Psoas muscle (tissue), 8 donors: ENCODE data around the gene SART3. TPM values are rescaled to one million over a fixed set of nuclear protein-coding genes. Genes with fewer than 3 reads are reported as not detected.

Experiments
- ATAC-seq, 4 donors: fragments of 200-7000 bp; cut with Tn5 transposase; one replicate each; pipeline ENCODE4 v1.9.1; 2020; ENCODE audit warnings: moderate library complexity in 3 of 4, mild to moderate bottlenecking in 2 of 4
- DNase-seq, 2 donors: peaks; one replicate each; pipeline ENCODE4 v3.0.0-alpha.2; 2020
- H3K27ac ChIP-seq: fragments of 200-600 bp; one replicate; pipeline ENCODE4 v1.8.0; 2022
- H3K27me3 ChIP-seq, 3 donors: fragments of 200-600 bp in 1 of 3; one replicate each; pipeline versions ENCODE4 v1.6.1 to v1.8.0; 2013 to 2022; ENCODE audit warnings: low read length in 2 of 3, mild to moderate bottlenecking in 2 of 3, moderate library complexity in 1 of 3; ENCODE audit not compliant: insufficient read depth in 3 of 3
- H3K36me3 ChIP-seq, 2 donors: fragments of 200-600 bp in 1 of 2; one replicate each; pipeline versions ENCODE4 v1.6.1 to v1.8.0; 2013 to 2022; ENCODE audit warnings: low read depth in 1 of 2, mild to moderate bottlenecking in 1 of 2, moderate library complexity in 1 of 2; ENCODE audit not compliant: insufficient read depth in 1 of 2
- H3K4me1 ChIP-seq: fragments of 200-600 bp; one replicate; pipeline ENCODE4 v1.8.0; 2022
- H3K4me3 ChIP-seq: fragments of 200-600 bp; one replicate; pipeline ENCODE4 v1.8.0; 2022; ENCODE audit warnings: mild to moderate bottlenecking
- H3K9me3 ChIP-seq: fragments of 200-600 bp; one replicate; pipeline ENCODE4 v1.8.0; 2022
- CTCF ChIP-seq: fragments of 200-600 bp; IDR thresholded peaks from one replicate; pipeline ENCODE4 v1.8.0; 2022; ENCODE audit warnings: antibody characterized with exemption
- WGBS, 3 donors: extraction: QIAGEN DNeasy Blood & Tissue Kit; methylation state at CpG; one replicate each; pipeline versions ENCODE4 v1.1.6 to v1.1.7; 2013; 5-methylcytosine and 5-hydroxymethylcytosine counted together
- intact Hi-C, 2 donors: fragments of 100-400 bp; cut with DNase I; formaldehyde crosslinking; loops; one replicate each; pipeline versions ENCODE4 v1.11.0 to v1.14.2; 2022
- polyA plus RNA-seq, 3 donors: library from polyadenylated mRNA; stranded (reverse); fragments of 200-250 nt; gene quantifications; one replicate each; pipeline ENCODE4 v1.2.3, GENCODE V29; 2013
- total RNA-seq, 4 donors: library from RNA; stranded (reverse); fragmentation: NEBNext Ultra II Directional in 2 of 4; extraction: Animal tissue kit (Norgen Biotek cat#: 25700) in 2 of 4; gene quantifications; one replicate each; pipeline versions ENCODE4 v1.2.1 to v1.2.4, GENCODE V29; 2021 to 2023
- donor health status: healthy with polysubstance abuse.
- donor health status: DM: no; HTN: no; CAD: no; lungs with moderate emphysema.
- donor health status: Bipolar disorder and iron deficiency.
- donor health status: healthy.
- donor health status: DM: yes; HTN: yes; CAD: no.
- donor health status: DM: no; HTN: no; CAD: no.
- donor health status: DM: no; HTN: no; CAD: no.
- donor health status: DM: yes; HTN: yes; CAD: no.

Gene SART3
- total and polyA plus RNA-seq, 7 donors: 13.4 to 35.3 (median 24.2) TPM

- no peaks in the 10 kb centered on the region for H3K27me3 ChIP-seq
- H3K27ac ChIP-seq: no peak overlapping the region
- H3K9me3 ChIP-seq: no peaks in the 10 kb centered on the region
- ATAC-seq: no peak
- no peak for TF ChIP-seq CTCF
- no peak overlapping the region for H3K4me3 ChIP-seq
- no peak for DNase-seq
- intact Hi-C loops: loop anchor here in 1 of 2 donors (10.0 kb wide), 1 partner anchor 832 kb away; the partner anchor contains the start of gene PWP1
- peaks cover 11% of the 10 kb centered on the region for H3K4me1 ChIP-seq
- WGBS, 3 donors: 81 to 84% (median 82%) methylated on average over 23 of the region's 23 CpGs
- peaks cover 4 to 48% of the 10 kb centered on the region in 2 donors for H3K36me3 ChIP-seq
These were observed 44.3 kb downstream of the SART3 start for GRCh38 chr12:108516511-108517275.

GRCh38 chr12:108515916-108516315 is 45.1 kb downstream of the SART3 start:
- no peaks in the 10 kb centered on the region for H3K27me3 ChIP-seq
- H3K4me1 ChIP-seq: peaks cover 11% of the 10 kb centered on the region
- H3K27ac ChIP-seq: peak overlapping the region; percentile 76
- peak in 1 of 4 donors; percentile 4 for ATAC-seq
- WGBS, 3 donors: 56 to 64% (median 62%) methylated on average over 5 of the region's 5 CpGs
- no peak for DNase-seq
- peaks cover 0 to 41% of the 10 kb centered on the region in 2 donors for H3K36me3 ChIP-seq
- peak overlapping the region; percentile 93 for H3K4me3 ChIP-seq
- TF ChIP-seq CTCF: no peak
- no peaks in the 10 kb centered on the region for H3K9me3 ChIP-seq
- intact Hi-C loops: loop anchor here in 1 of 2 donors (10.0 kb wide), 1 partner anchor 831 kb away; the partner anchor contains the start of gene PWP1

- Histone ChIP-seq H3K4me1 (peaks cover 11% of the 10 kb centered on the region), H3K4me3 (peak within 1 kb of the TSS; percentile 93), H3K9me3 (no peaks in the 10 kb centered on the region), H3K27ac (peak within 1 kb of the TSS; percentile 76), H3K36me3 (peaks cover 0 to 33% of the 10 kb centered on the region in 2 donors), H3K27me3 (no peaks in the 10 kb centered on the region)
- 0% methylated on average over 47 to 67 of the region's 67 CpGs for WGBS, 3 donors
- no peak for TF ChIP-seq CTCF
- intact Hi-C loops: loop anchor here (5.0 to 10.0 kb wide), 3 partner anchors 598 to 830 kb away; partner anchors contain the start of genes PRDM4 (in 2 of the 2) and PWP1 (in 1 of the 2)
- DNase-seq (peak; percentile 100), ATAC-seq (peak; percentile 92 to 98 (median 96))
These were observed 45.8 kb downstream of the SART3 start, which contains the start of gene FICD for GRCh38 chr12:108514973-108515814. TSS of gene FICD (plus strand) at chr12:108515277. CDS start at chr12:108516973, 1,696 bp downstream.

GRCh38 chr12:108514468-108514972 is 46.5 kb downstream of the SART3 start:
- TF ChIP-seq CTCF: no peak
- DNase-seq (no peak), ATAC-seq (peak in 3 of 4 donors; percentile 9 to 12 (median 11))
- Histone ChIP-seq H3K9me3 (no peaks in the 10 kb centered on the region), H3K4me1 (peaks cover 11% of the 10 kb centered on the region), H3K36me3 (peaks cover 0 to 27% of the 10 kb centered on the region in 2 donors), H3K27me3 (no peaks in the 10 kb centered on the region), H3K4me3 (peak overlapping the region; percentile 93), H3K27ac (no peak overlapping the region)
- intact Hi-C loops: loop anchor here (5.0 to 10.0 kb wide), 3 partner anchors 597 to 830 kb away; partner anchors contain the start of genes PRDM4 (in 2 of the 2) and PWP1 (in 1 of the 2)
- WGBS, 3 donors: 26 to 28% (median 26%) methylated on average over 19 of the region's 19 CpGs
